ENCODE data around the gene EFCAB9. TPM values are rescaled to one million over a fixed set of nuclear protein-coding genes. Genes with fewer than 3 reads are reported as not detected.

Gene EFCAB9
- polyA plus RNA-seq, 2 of the 4 experiments (the other 2 are of a cell fraction), result not detected

DNA sequence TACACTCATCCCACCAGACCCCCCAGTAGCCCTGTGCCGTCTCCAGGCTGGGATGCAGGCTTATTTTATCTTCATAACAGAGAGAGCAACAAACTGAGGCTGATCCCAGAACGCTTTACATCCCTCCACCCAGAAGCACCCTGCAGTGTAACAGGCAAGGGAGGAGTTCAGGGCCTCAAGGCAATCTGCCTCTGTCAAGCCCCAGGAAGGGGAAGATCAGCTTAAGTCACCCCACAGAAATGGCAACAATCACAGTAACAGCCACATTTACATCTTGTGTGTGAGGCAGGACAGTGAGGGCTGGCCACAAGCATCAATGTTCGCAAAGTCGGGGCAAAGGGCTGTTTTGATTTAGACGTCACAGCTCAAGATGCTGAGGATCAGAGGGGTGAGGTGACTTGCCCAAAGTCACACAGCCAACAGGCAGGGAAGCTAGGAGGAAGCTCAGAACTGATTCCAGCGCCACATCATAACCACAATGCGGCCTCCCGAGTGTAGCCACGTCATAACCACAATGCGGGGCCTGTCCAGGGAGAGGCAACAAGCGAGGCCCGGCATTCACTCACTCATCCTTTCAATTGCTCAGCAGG is 20.3 kb upstream of the EFCAB9 start:
- no peaks in the 10 kb centered on the region for H3K9me3 ChIP-seq
- CTCF ChIA-PET, result interaction anchor here (0.6 to 7.0 kb wide), 5 partner anchors 9 to 66 kb away, joined by 3 to 41 read pairs (median 4); partner anchors contain the start of gene STK10
- H3K4me2 ChIP-seq, result no peak overlapping the region
- WGBS (ENCODE audit: missing lambda C conversion rate), result 93% methylated on average over 11 of the region's 12 CpGs
- no peak overlapping the region for H3K4me3 ChIP-seq
- no peak overlapping the region for H3K27ac ChIP-seq
- POLR2A ChIA-PET, result interaction anchor here (0.8 kb wide), 1 partner anchor 13 kb away, joined by 3 read pairs; no protein-coding TSS in a partner anchor
- DNase-seq (ENCODE audit: low read depth in 1 of 2, low spot score in 1 of 2), result no peak
- no peak for FAIRE-seq
- no peaks in the 10 kb centered on the region for H3K4me1 ChIP-seq
- no peak for ATAC-seq
- TF ChIP-seq CHD4 (IDR thresholded peaks at IDR 0.05; ENCODE audit: borderline replicate concordance), result no peak
- TF ChIP-seq ESRRA (IDR thresholded peaks at IDR 0.05; ENCODE audit: borderline replicate concordance, low read length), result no peak
- TF ChIP-seq EP300 (IDR thresholded peaks at IDR 0.05), result no peak
- no peak for TF ChIP-seq POLR2A (IDR thresholded peaks at IDR 0.05; ENCODE audit: low read length)
- TF ChIP-seq, protein P1, sequence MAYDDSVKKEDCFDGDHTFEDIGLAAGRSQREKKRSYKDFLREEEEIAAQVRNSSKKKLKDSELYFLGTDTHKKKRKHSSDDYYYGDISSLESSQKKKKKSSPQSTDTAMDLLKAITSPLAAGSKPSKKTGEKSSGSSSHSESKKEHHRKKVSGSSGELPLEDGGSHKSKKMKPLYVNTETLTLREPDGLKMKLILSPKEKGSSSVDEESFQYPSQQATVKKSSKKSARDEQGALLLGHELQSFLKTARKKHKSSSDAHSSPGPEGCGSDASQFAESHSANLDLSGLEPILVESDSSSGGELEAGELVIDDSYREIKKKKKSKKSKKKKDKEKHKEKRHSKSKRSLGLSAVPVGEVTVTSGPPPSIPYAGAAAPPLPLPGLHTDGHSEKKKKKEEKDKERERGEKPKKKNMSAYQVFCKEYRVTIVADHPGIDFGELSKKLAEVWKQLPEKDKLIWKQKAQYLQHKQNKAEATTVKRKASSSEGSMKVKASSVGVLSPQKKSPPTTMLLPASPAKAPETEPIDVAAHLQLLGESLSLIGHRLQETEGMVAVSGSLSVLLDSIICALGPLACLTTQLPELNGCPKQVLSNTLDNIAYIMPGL (CRISPR knock-in tag; IDR thresholded peaks at IDR 0.05; ENCODE audit: borderline replicate concordance), result no peak
- no peak for TF ChIP-seq GATA3 (IDR thresholded peaks at IDR 0.05; ENCODE audit: borderline replicate concordance)
- TF ChIP-seq JUN (IDR thresholded peaks at IDR 0.05), result no peak
- no peak for TF ChIP-seq HOXA7 (CRISPR knock-in tag; IDR thresholded peaks at IDR 0.05)
- no peak for TF ChIP-seq PHF8 (IDR thresholded peaks at IDR 0.05; ENCODE audit: borderline replicate concordance, low read depth)
- TF ChIP-seq CBX8 (IDR thresholded peaks at IDR 0.05), result no peak
- TF ChIP-seq SREBF2 (IDR thresholded peaks at IDR 0.05), result no peak
- TF ChIP-seq MAZ (IDR thresholded peaks at IDR 0.05; ENCODE audit: borderline replicate concordance, low read depth, low read length), result no peak
- no peak for TF ChIP-seq POLR2AphosphoS2 (conservative IDR thresholded peaks at IDR 0.05; ENCODE audit: low read length)
- TF ChIP-seq RCOR1 (IDR thresholded peaks at IDR 0.05; ENCODE audit: low read depth, low read length), result no peak
- TF ChIP-seq ZC3H11A (IDR thresholded peaks at IDR 0.05), result no peak
- TF ChIP-seq MAFK (IDR thresholded peaks at IDR 0.05; ENCODE audit: partially characterized antibody), result no peak
- TF ChIP-seq, protein P2, sequence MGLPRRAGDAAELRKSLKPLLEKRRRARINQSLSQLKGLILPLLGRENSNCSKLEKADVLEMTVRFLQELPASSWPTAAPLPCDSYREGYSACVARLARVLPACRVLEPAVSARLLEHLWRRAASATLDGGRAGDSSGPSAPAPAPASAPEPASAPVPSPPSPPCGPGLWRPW (IDR thresholded peaks at IDR 0.05), result no peak
- TF ChIP-seq HOXB13 (CRISPR knock-in tag; IDR thresholded peaks at IDR 0.05; ENCODE audit: low read depth), result no peak
- no peak for TF ChIP-seq HOXB5 (CRISPR knock-in tag; IDR thresholded peaks at IDR 0.05)

GRCh38 chr5:172175263-172175719 is 18.7 kb upstream of the EFCAB9 start:
- ATAC-seq (no peak), FAIRE-seq (no peak), DNase-seq (ENCODE audit: low read depth in 1 of 2, low spot score in 1 of 2) (no peak)
- Histone ChIP-seq H3K9me3 (no peaks in the 10 kb centered on the region), H3K4me3 (no peak overlapping the region), H3K4me2 (no peak overlapping the region), H3K4me1 (no peaks in the 10 kb centered on the region), H3K27ac (no peak overlapping the region)
- CTCF ChIA-PET, result interaction anchor here (0.5 to 7.0 kb wide), 5 partner anchors 8 to 277 kb away, joined by 3 to 41 read pairs (median 4); partner anchors contain the start of gene STK10
- 81% methylated on average over 6 of the region's 7 CpGs for WGBS (ENCODE audit: missing lambda C conversion rate)
- TF ChIP-seq ATOH8 (CRISPR knock-in tag; IDR thresholded peaks at IDR 0.05; ENCODE audit: low read depth) (no peak), JUN (IDR thresholded peaks at IDR 0.05) (no peak), POLR2AphosphoS2 (conservative IDR thresholded peaks at IDR 0.05; ENCODE audit: low read length) (no peak), TP53 (CRISPR knock-in tag; IDR thresholded peaks at IDR 0.05) (no peak), HOXB5 (CRISPR knock-in tag; IDR thresholded peaks at IDR 0.05) (no peak), CHD2 (IDR thresholded peaks at IDR 0.05; ENCODE audit: low read length, partially characterized antibody) (no peak), USF2 (IDR thresholded peaks at IDR 0.05) (no peak), ZNF302 (CRISPR knock-in tag; IDR thresholded peaks at IDR 0.05) (no peak), NPAS2 (CRISPR knock-in tag; IDR thresholded peaks at IDR 0.05; ENCODE audit: borderline replicate concordance) (no peak), REST (IDR thresholded peaks at IDR 0.05) (no peak), EHMT2 (IDR thresholded peaks at IDR 0.05; ENCODE audit: low read depth) (no peak), FOXS1 (CRISPR knock-in tag; IDR thresholded peaks at IDR 0.05) (no peak), GATA3 (IDR thresholded peaks at IDR 0.05; ENCODE audit: borderline replicate concordance) (no peak), ELK1 (IDR thresholded peaks at IDR 0.05; ENCODE audit: low read depth, low read length) (no peak)
- POLR2A ChIA-PET, result no interaction called here
